ENCODE results near the gene STK35. TPM values are rescaled to one million over a fixed set of nuclear protein-coding genes. Genes with fewer than 3 reads are reported as not detected.
A peak's percentile ranks its signal among the peaks of the same experiment; 100 is the strongest.

Gene STK35
- total and polyA plus RNA-seq, 2 of the 13 experiments (the other 11 are each of a cell fraction or from before 2014, with no cell fraction given): 27.4 to 29.8 TPM

GRCh38 chr20:2162823-2163166, 61.2 kb downstream of the STK35 start (continued):
- no peak for TF ChIP-seq KDM4B (CRISPR knock-in tag; IDR thresholded peaks at IDR 0.05)
- no peak for TF ChIP-seq ZNF326 (CRISPR knock-in tag; IDR thresholded peaks at IDR 0.05; ENCODE audit: borderline replicate concordance)
- TF ChIP-seq, protein P1, sequence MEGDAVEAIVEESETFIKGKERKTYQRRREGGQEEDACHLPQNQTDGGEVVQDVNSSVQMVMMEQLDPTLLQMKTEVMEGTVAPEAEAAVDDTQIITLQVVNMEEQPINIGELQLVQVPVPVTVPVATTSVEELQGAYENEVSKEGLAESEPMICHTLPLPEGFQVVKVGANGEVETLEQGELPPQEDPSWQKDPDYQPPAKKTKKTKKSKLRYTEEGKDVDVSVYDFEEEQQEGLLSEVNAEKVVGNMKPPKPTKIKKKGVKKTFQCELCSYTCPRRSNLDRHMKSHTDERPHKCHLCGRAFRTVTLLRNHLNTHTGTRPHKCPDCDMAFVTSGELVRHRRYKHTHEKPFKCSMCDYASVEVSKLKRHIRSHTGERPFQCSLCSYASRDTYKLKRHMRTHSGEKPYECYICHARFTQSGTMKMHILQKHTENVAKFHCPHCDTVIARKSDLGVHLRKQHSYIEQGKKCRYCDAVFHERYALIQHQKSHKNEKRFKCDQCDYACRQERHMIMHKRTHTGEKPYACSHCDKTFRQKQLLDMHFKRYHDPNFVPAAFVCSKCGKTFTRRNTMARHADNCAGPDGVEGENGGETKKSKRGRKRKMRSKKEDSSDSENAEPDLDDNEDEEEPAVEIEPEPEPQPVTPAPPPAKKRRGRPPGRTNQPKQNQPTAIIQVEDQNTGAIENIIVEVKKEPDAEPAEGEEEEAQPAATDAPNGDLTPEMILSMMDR (CRISPR knock-in tag; IDR thresholded peaks at IDR 0.05): peak; percentile 29; the same call in 1 of the 2 replicates

DNA sequence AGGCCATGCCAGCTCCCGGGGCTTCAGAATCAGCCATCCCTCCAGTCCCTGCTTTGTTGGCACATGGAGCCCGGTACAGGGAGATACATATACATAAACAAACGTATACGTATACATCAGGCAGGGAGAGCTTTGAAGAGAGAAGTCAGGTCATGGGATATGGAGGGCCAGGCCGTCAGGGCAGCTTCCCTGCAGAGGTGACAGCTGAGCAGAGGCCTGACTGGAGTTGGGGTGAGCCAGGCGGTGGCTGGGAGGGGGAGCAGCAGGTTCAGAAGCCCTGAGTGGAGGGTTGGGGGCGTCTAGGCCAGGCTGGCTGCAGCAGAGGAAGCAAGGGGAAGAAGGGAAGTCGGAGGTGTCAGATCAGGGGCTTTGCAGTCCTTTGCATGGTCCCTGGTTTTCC, 61.7 kb downstream of the STK35 start:
- ATAC-seq (peak; percentile 37), FAIRE-seq (no peak), DNase-seq (ENCODE audit: low spot score) (no peak)
- BruUV-seq (replicated peaks): no TSS peak
- no peak overlapping the region for H3K4me3 ChIP-seq (replicated peaks in 1 of 3; ENCODE audit: insufficient read depth in 1 of 3, low read depth in 2 of 3, low read length in 3 of 3)
- H4K20me1 ChIP-seq (ENCODE audit: insufficient read depth, low read length): no peaks in the 10 kb centered on the region
- no peak overlapping the region for H3K9ac ChIP-seq (ENCODE audit: insufficient read depth, low read depth, low read length)
- POLR2A ChIA-PET: no interaction called here
- CTCF ChIA-PET (ENCODE audit: low intra/inter-chr PET ratio, low total read pairs): no interaction called here
- H3K36me3 ChIP-seq (replicated peaks in 1 of 2; ENCODE audit: control insufficient read depth in 1 of 2, insufficient read depth in 2 of 2, low read length in 2 of 2): no peaks in the 10 kb centered on the region
- no peaks in the 10 kb centered on the region for H3K9me3 ChIP-seq (ENCODE audit: low read length)
- in situ Hi-C loops (cut with HindIII; ENCODE audit: extremely low pct_ligation_motif_present, low pct_unique_long_range_greater_than_20kb) (no loop called here), intact Hi-C loops (cut with micrococcal nuclease; ENCODE audit: unreplicated experiment) (no loop called here)
- H3K27ac ChIP-seq (ENCODE audit: extremely low read length, insufficient read depth, low read length): no peak overlapping the region
- no peak overlapping the region for H2AFZ ChIP-seq (ENCODE audit: low read length)
- peaks cover 1 to 31% of the 10 kb centered on the region in 2 experiments; a peak in 2 of 5 replicates for H3K27me3 ChIP-seq (ENCODE audit: control insufficient read depth in 1 of 2, insufficient read depth in 2 of 2, low read length in 2 of 2)
- 8% methylated on average over 8 of the region's 8 CpGs for WGBS (ENCODE audit: low lambda C conversion rate)
- no peak overlapping the region for H3K4me2 ChIP-seq (ENCODE audit: low read depth, low read length)
- peaks cover 11% of the 10 kb centered on the region for H3K4me1 ChIP-seq (ENCODE audit: insufficient read depth, low read length)
- H3K79me2 ChIP-seq (ENCODE audit: insufficient read depth, low read length): no peaks in the 10 kb centered on the region
- TF ChIP-seq ZNF790 (CRISPR knock-in tag; IDR thresholded peaks at IDR 0.05; ENCODE audit: borderline replicate concordance) (no peak), PRDM4 (CRISPR knock-in tag; IDR thresholded peaks at IDR 0.05; ENCODE audit: borderline replicate concordance) (no peak), CCDC6 (CRISPR knock-in tag; IDR thresholded peaks at IDR 0.05) (no peak), KLF16 (CRISPR knock-in tag; IDR thresholded peaks at IDR 0.05) (no peak), ZNF724P (CRISPR knock-in tag; IDR thresholded peaks at IDR 0.05; ENCODE audit: borderline replicate concordance) (no peak), ARNT (IDR thresholded peaks at IDR 0.05) (no peak), THRA (CRISPR knock-in tag; IDR thresholded peaks at IDR 0.05; ENCODE audit: borderline replicate concordance) (no peak), SNAPC2 (CRISPR knock-in tag; IDR thresholded peaks at IDR 0.05) (no peak)
- TF ChIP-seq, protein P2, sequence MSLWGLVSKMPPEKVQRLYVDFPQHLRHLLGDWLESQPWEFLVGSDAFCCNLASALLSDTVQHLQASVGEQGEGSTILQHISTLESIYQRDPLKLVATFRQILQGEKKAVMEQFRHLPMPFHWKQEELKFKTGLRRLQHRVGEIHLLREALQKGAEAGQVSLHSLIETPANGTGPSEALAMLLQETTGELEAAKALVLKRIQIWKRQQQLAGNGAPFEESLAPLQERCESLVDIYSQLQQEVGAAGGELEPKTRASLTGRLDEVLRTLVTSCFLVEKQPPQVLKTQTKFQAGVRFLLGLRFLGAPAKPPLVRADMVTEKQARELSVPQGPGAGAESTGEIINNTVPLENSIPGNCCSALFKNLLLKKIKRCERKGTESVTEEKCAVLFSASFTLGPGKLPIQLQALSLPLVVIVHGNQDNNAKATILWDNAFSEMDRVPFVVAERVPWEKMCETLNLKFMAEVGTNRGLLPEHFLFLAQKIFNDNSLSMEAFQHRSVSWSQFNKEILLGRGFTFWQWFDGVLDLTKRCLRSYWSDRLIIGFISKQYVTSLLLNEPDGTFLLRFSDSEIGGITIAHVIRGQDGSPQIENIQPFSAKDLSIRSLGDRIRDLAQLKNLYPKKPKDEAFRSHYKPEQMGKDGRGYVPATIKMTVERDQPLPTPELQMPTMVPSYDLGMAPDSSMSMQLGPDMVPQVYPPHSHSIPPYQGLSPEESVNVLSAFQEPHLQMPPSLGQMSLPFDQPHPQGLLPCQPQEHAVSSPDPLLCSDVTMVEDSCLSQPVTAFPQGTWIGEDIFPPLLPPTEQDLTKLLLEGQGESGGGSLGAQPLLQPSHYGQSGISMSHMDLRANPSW (CRISPR knock-in tag; IDR thresholded peaks at IDR 0.05; ENCODE audit: borderline replicate concordance): no peak

Measured in HepG2 (cell line).